ACHN (cell line): ENCODE data around the gene TMEM255A.

Experiments used
- DNase-seq: peaks from one replicate; pipeline ENCODE4 v3.0.0-alpha.2; 2015
- in situ Hi-C: cut with HindIII; loops from 2 replicates; pipeline ENCODE4 v1.10.0; 2017; ENCODE audit warnings: low sequenced_read_pairs, low pct_ligation_motif_present, low pct_unique_long_range_greater_than_20kb

TMEM255A gene

GRCh38 chrX:120309873-120310705 is 1.2 kb downstream of the TMEM255A start:
- in situ Hi-C loops = no loop called here

GRCh38 chrX:120308959-120309872 is 2.0 kb downstream of the TMEM255A start:
- peak; percentile 60 for DNase-seq
- in situ Hi-C loops = no loop called here

More at GRCh38 chrX:120309873-120310705, 1.2 kb downstream of the TMEM255A start:
- peak; percentile 43 for DNase-seq

- DNase-seq = no peak
- in situ Hi-C loops = no loop called here
Observed at GRCh38 chrX:120308558-120308957, 2.7 kb downstream of the TMEM255A start.

DNA sequence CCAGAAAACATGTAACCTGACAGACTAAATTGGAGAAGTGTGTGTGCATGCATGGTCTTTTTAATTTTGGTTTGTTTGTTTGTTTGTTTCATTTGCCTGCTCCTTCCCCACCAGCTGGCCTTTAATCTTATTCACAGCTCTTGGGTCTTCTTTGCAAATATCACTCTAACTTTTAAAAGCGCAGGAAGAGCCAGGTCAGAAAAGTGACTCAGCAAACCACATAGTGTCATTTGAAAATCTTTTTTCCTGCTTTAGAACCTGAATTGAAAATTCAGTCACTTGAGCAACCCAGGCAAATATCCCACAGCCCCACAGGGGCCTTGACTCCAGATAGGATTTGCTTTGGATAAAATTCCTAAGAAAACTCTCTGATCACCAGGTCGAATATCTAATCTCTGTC is 4.6 kb downstream of the TMEM255A start:
- in situ Hi-C loops = no loop called here
- no peak for DNase-seq

GRCh38 chrX:120305531-120306141 is 5.6 kb downstream of the TMEM255A start:
- in situ Hi-C loops = no loop called here
- DNase-seq = no peak

DNA sequence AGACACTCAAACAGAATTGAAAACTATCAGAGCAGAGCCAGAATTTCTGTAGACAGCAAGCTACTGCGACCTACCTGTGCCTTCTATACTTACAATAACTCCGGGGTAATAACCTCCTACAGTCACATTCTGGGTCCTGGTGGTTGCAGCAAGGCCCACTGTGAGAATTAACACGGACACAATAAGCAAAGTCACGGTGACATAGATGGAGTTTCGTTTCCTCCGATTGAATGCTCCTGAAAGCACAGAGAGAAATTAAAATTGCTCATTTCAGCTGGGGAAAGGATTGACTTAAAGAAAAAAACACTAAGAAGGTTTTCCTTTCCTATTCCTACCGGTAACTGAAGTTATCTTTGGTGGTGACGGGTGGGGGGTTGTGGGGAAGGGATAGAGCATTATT is 7.0 kb downstream of the TMEM255A start:
- DNase-seq = no peak
- in situ Hi-C loops = no loop called here

GRCh38 chrX:120302434-120302833 is 8.8 kb downstream of the TMEM255A start:
- in situ Hi-C loops = no loop called here
- DNase-seq = peak; percentile 15

DNA sequence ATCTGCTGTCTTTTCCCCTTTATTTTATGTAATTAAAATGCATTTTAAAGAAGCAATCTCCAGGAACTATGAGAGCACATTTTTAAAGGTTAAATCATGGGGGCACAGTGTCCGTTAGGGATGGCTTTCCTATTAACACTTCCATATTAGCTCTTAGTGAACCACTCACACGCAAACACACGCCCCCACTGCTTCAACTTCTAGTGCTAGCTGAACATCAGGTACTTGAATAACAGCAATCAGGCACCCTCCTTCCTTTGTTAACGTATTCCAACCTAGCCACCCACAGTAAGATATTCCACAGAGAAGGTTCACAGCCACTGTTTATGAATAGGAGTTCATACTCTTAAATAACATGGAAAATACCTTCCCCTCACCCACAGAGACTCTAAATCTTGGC is 9.3 kb downstream of the TMEM255A start:
- in situ Hi-C loops = no loop called here
- DNase-seq = no peak

DNA sequence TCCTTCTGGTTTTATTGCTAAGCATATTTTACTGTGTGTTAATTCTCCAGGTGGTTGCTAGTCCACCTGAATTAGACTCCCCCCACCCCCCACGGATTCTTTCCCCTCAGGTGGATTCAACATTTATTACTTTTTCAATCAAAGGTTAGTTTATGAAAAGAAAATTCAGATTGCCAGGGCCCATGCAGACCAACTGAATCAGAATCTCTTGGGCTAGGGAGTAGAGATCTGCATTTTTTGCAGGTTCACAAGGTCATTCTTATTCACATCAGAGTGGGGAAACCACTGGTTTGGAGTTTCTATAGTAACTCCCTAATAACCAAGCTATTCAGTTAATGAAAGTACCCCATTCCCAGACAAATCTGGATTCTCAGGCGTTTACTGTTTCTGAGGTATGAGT is 9.8 kb downstream of the TMEM255A start:
- in situ Hi-C loops = no loop called here
- DNase-seq = no peak

DNA sequence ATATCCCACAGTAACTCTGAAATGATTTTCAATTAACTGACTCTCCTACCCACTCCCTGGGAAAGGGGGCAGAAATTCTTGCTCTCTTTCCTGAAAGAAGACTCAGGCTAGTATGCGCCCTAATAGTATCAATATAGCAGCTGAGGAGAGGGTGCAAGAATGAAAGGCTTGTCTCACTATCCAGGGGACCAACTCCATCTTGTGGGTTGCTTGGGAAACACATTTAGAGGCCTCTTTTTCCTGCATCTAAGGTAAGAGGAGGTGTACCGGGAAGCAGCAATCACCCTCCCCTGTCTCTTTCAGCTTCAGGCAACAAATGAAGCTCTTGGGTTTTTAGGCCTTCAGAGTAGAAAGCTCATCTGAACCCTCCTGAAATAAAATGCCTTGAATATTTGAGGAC is 11.3 kb downstream of the TMEM255A start:
- in situ Hi-C loops = no loop called here
- peak; percentile 3 for DNase-seq

DNA sequence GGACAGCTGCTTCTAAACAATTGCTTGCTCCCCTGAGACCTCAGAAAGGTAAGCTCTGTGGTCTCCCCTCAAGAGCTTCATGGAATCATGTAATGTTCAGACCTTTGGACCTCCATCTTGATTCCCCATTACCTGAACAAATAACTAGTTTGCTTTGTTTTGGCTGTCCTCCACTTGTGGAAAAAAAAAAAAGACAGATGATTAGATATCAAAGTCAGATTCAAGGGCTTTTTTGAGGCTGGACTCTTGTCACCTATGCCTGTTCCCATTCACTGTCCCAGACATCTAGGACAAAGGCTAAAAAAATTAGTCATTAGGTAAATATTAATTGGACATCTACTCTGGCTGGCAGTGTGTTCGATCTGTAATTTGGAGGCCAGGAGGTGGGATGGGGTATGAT is 13.3 kb downstream of the TMEM255A start:
- no peak for DNase-seq
- in situ Hi-C loops = no loop called here

GRCh38 chrX:120294651-120295050 is 16.6 kb downstream of the TMEM255A start:
- in situ Hi-C loops = no loop called here
- no peak for DNase-seq

DNA sequence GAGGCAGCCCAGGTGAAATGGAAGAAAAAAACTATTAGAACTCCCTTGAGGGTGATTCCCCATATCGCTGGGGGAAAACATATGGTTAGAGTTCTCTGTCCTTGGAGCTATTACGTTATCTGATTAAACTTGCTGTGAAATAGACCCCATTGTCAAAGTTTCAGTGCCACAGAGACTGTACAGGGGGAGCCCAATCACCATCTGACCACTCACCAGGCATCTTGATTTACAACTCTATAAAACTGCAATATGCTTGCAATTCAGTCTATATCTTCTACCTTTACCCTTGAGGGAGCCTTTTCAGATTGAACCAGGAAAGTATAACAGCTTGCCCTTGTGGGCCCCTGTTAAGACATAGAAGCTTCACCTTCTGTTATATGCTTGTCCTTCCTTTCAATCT is 18.2 kb downstream of the TMEM255A start:
- DNase-seq = no peak
- in situ Hi-C loops = no loop called here

DNA sequence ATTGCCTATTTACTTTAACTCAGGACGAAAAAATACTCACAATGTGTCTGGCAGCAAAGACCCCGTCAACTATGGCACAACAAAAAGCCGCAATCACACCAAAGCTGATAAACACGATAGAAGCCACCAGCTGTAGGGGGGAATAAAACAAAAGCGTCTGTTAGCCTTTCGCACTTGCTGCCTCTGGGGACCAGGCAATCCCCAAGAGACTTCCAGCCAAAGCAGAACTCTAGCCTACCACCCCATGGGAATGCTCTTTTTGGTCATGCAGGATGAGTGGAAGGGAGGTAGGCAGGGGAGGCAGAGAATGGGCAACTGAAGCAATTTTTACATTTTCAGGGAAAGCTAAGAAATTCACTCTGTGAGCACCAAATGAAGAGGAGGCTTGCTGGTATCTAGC is 20.1 kb downstream of the TMEM255A start:
- in situ Hi-C loops = no loop called here
- no peak for DNase-seq

DNA sequence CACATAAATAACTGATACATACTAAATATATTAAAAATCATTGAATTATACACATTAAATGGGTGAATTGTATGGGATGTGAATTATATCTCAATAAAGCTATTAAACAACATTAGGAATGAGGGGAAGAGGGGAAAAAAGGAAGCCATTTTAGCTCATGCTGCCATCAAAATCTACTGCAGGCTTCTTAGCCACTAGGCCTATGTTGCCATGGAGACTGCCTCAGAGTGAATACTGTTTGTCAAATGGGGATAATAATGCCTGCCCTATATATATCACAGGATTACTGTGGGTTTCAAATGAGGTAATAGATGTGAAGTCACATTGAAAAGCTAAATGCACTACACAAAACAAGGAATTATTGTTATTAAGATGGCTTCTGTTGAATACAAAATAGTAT is 21.2 kb downstream of the TMEM255A start:
- in situ Hi-C loops = no loop called here
- DNase-seq = no peak

DNA sequence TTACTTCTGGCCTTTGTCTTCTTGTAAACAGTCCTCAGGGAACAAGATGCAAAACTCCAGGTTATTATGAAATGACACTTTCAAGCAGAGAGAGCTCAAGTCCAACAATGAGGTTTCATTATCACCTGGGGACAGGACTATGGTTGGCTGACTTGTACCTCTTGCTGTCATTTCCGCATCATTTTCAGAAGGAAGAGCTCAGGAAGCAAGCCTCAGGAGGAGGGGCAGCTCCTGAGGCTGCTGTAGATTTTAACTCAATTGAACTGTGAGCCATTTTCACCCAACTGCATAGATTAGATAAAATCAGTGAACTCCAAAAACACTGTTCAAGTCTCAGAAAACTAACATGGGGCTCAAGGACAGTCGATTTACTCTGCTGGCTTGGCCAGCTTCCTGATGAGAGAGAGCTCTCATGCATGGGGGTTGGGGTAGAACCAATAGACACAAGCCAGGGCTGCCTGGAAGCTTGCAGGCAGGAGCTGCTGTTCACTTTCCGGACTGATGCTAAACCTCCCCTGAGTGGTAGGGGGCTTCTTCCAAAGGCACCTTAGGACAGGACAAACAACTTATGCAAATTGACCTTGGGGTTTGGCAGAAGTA is 23.6 kb downstream of the TMEM255A start:
- no peak for DNase-seq
- in situ Hi-C loops = no loop called here

DNA sequence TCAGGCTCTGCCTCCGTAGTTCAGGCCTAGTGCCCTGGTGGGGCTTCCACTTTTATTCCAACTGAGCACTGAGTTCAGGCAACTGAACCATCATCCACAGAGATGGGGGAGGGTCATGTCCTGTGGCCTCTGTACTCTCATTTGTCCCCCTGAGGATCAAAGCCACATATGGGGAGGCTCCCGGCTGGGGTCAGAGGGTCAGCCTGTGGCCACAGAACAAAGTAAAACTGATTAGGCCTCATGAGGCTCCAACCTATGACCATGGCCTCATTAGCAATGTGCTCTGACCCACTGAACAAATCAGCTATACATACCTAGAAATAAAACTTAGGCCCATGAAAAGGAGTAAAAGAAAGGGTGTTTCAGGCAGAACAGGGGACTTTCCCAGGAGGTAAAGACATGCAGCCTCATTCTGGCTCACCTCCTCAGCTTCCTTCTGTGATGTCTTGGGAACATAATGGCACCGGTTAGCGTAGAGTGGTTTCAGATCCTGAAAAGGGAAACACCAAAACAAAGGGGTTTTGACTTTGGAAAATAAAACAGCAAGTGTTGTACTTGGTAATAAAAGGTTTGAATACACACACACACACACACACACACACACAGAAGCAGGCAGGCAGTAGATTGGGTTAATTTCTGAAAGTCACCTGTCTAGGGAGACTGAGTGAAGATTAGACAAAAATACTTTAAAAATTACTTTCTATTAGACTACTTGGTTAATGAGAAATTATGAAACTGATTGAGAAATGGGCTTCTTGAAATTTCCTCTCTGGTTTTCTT is 24.3 kb downstream of the TMEM255A start:
- DNase-seq = no peak
- in situ Hi-C loops = no loop called here

GRCh38 chrX:120282697-120283096 is 28.6 kb downstream of the TMEM255A start:
- in situ Hi-C loops = no loop called here
- DNase-seq = no peak
